Stimulated activated CD4-positive, alpha-beta T cell treated with anti-CD3 and anti-CD28 coated beads, TNF-alpha, amount 100 ng/mL, for 24 hours (primary cell): ENCODE measurements around the gene ANKRD29.
"Not testable (repeated sequence)": the region's sequence is repeated elsewhere in the genome, so short reads cannot be mapped to it uniquely, and the experiment has no call there.

ENCODE experiments used
- DNase-seq, 3 experiments: peaks; one replicate each; pipeline ENCODE4 v3.0.0-alpha.2; 2020; ENCODE audit warnings: low read depth in 3 of 3

ANKRD29 gene

DNA sequence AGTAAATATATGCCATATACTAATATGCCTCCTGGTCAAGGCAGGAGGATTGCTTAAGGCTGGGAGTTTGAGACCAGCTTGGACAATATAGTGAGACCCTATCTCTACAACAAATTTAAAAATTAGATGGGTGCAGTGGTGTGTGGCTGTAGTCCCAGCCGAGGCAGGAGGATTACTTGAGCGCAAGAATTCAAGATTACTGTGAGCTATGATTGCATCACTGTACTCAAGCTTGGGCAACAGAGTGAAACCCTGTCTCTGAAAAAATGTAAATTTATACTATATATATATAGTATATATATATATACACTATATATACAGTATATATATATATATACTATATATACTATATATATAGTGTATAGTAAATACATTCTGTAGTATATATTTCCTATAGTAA, 46.5 kb downstream of the ANKRD29 start:
- no peak for DNase-seq

- no peak for DNase-seq
Observed at GRCh38 chr18:23614891-23615290, 47.8 kb downstream of the ANKRD29 start.

- DNase-seq = no peak
Observed at GRCh38 chr18:23614413-23614812, 48.3 kb downstream of the ANKRD29 start.

DNA sequence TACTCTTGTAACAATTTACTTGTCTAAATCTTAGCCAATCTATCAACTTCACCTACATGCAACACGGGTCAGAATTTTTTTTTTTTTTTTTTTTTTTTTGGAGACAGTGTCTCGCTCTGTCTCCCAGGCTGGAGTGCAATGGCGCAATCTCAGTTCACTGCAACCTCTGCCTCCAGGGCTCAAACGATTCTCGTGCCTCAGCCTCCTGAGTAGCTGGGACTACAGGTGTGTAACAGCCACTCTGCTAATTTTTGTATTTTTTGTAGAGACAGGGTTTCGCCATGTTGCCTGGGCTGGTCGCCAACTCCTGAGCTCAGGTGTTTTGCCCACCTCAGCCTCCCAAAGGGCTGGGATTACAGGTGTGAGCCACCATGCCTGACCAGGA, 49.6 kb downstream of the ANKRD29 start:
- not testable (repeated sequence) for DNase-seq

DNA sequence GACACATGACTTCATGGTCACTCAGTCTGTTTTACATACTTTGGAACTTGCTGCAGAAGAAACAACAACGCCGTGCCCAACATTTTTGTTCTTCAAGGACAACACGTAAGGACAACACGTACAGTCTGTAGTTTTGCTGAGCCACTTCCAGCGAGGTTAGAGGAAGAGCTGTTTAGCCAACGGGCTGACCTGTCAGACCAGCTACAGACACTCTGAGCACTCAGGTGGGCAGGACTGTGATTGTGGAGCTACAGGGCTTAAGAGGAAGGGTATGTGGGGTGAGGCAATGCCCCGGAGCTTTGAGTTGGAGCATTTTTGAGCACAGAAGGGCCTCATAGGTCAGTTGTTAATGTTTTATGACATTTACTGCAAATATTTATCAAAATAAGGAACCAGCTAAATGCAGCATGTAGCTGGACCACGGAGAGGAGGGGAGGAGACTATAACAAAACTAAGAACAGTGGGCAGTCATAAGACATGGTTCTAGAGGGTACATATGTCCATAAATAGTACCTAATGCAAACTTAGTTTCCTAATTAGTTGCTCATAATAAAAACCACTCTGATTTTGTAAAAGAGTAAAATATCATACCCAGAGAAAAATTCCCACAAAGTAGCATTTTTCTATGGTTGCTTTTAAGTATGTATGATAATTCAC, 50.1 kb downstream of the ANKRD29 start:
- DNase-seq = no peak

GRCh38 chr18:23609390-23610023, 53.2 kb downstream of the ANKRD29 start:
- no peak for DNase-seq

DNA sequence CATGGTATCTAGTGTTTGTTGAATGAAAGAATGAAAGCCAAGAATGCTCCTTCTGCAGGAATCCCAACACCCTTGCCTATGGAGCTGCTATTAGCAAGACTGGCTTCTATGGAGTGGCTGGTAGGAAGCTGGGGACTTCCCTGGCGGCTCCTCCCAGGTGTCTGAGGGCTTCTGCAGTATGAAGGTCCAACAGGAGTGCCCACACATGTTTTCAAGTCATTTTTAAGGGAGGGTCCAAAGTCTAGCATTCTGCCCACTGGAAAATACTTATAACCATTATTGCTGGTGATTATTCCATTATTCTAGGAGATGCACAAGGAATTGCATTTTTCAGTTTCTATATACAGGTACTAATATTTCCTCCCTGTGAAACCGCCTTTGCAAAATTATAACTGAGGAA, 54.5 kb downstream of the ANKRD29 start:
- DNase-seq = no peak

GRCh38 chr18:23605941-23606340, 56.8 kb downstream of the ANKRD29 start:
- no peak for DNase-seq

DNA sequence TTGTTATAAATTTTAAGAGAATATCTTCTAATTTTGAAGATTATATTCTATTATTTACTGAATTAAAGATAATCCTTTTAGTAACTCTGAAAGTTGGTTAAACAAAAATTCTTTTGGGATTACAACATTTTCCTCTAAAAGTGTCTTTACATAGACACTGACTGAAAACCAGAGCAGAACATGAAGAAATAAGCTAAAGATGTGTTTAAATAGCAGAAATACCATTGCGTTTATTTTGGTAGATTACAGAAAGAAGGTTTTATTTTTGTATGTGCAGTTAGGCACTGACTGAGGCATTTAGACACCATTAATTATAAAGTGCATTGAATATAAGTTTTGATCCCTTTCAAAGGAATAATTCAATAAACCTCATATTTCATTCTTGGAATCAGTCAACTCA, 62.9 kb downstream of the ANKRD29 start:
- no peak for DNase-seq

DNA sequence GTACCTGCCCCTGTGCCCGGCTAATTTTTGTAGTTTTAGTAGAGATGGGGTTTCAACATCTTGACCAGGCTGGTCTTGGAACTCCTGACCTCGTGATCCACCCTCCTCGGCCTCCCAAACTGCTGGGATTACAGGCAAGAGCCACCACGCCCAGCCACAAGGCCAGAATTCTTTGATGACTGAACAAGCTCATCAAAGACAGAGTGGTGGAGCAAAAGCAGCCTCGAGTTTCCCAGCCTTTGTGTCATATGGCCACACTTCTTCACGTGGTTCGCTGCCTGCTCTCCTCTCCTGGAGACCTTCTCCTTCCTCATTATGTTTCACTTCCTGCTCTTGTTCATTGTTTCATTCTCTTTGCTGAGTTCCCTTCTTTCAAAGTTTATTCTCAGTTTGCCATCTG, 66.5 kb downstream of the ANKRD29 start:
- no peak for DNase-seq

- no peak for DNase-seq
Observed at GRCh38 chr18:23595591-23595990, 67.1 kb downstream of the ANKRD29 start.

- no peak for DNase-seq
Observed at GRCh38 chr18:23593720-23594119, 69.0 kb downstream of the ANKRD29 start.

GRCh38 chr18:23592911-23593310, 69.8 kb downstream of the ANKRD29 start:
- no peak for DNase-seq

GRCh38 chr18:23591011-23591410, 71.7 kb downstream of the ANKRD29 start:
- no peak for DNase-seq

GRCh38 chr18:23588836-23589560, 73.7 kb downstream of the ANKRD29 start:
- no peak for DNase-seq

DNA sequence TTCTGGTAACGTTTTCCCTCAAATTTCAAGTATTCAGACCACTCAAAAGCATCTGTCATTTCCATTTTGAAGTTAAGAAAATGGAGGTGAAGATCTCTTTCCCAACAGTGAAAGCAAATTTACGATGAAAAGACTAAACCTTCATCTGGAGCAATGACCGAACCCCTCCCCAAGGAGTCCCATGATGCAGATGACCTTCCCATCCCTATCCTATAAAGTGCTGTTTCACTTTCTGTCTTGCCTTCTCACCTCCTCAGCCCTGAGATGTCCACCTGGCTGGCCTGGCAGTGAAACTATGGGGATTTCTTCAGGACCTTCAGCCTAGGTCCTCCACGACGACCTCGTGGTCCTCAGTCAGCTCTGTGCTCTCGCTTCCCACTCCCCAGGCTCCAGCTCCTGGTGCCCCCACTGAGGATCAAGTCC, 75.5 kb downstream of the ANKRD29 start:
- no peak for DNase-seq

DNA sequence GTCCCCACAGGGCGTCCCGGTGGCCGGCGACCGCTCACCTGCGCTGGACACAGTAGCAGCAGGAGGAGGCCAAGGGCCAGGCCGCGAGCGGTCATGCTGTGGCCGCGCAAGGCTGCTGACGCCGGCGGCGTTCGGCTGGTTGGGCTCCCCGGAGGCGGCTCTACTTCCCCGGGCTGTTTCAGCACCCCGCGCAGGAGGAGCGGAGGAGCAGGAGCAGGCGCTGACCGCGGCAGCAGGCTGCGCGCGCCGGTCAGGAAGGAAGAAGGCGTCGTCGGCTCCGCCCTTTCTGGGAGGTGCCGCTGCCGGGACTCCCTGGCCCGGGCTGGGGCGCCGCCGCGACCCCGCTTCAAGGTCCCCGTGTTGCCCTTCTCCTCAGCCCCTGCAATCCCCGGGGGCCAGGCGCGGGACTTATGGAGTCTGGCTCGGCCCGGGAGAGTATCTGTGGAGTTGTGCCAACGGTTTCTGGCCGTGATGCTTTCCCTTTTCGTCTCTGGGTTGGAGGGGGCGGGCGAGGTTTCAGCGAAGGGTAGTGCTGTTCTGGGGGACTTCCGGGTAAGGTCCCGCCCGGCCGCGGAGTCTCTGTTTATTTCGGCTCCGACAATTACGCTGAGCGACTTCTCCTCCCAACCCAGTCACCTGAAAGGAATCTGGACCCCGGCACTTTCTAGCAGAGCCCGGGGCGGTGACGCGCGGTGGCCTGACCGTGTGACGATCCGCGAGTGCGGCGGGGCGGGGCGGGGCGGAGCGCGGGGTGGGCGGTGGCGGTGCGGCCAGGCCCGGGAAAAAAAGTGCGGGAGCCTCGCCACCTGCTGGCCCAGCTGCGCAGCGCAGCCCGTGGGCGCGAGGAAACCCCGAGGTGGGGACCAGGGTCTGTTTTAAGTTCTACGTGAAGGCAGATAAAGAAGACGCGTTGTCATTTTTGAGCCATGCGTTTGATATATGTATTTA, 76.2 kb downstream of the ANKRD29 start, which contains the start of gene NPC1:
TSS of gene NPC1 (minus strand) at position 258 of the 948 bp plus-strand sequence. CDS start at position 95, 163 bp downstream.
- peak; percentile 79 to 91 (median 85) for DNase-seq

DNA sequence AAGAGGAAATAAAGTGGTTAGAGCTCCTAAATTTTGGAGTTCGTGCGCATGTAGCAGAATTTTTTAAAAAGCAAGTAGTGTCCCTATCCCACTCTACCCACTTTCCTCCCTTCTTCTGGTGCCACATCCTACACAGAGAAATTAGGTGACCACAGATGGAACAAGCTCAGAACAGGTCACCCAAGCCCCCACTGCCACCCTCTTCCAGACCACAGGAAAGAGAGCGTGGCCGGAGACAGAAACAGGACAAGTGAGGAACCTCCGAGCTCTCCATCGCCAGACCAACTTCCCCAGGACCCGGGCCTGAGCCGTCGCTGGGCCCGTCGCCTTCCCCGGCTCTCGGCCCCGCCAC, 76.8 kb downstream of the ANKRD29 start:
- DNase-seq = no peak

DNA sequence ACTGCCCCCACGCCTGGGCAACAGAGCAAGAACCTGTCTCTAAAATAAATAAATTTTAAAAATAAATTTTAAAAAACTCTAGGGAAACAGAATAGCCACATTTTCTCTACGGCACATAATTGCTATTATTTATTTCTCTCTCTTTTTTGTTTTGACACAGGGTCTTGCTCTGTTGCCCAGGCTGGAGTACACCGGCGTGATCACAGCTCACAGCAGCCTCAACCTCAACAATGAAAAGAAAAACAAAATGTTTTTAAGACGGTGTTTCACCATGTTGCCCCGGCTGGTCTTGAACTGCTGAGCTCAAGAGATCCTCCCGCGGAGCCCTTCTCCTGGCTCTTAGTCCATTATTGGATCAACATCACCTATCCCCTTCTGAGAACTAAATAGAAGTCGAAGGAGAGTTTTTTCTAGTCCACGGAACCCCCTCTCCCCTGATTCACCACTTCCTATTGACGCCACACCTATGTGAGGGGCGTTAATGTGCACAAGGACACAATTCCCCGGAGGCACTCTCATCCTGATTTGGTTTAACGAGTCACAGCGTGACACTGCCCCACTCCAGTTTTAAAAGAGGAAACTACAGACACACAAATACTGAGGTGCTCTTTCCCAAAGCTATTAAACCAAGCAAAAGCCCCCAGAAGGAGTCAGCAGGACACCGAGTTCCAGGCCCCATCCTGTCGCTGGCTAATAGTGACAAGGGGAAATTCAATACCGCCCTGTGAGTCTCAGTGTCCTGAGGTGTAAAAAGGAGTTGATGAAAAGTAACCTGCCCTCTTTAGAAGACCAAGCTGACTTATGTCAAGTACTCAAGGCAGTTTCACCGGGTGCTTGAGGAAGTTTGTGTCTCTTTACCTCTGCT, 77.5 kb downstream of the ANKRD29 start:
- DNase-seq = no peak

DNA sequence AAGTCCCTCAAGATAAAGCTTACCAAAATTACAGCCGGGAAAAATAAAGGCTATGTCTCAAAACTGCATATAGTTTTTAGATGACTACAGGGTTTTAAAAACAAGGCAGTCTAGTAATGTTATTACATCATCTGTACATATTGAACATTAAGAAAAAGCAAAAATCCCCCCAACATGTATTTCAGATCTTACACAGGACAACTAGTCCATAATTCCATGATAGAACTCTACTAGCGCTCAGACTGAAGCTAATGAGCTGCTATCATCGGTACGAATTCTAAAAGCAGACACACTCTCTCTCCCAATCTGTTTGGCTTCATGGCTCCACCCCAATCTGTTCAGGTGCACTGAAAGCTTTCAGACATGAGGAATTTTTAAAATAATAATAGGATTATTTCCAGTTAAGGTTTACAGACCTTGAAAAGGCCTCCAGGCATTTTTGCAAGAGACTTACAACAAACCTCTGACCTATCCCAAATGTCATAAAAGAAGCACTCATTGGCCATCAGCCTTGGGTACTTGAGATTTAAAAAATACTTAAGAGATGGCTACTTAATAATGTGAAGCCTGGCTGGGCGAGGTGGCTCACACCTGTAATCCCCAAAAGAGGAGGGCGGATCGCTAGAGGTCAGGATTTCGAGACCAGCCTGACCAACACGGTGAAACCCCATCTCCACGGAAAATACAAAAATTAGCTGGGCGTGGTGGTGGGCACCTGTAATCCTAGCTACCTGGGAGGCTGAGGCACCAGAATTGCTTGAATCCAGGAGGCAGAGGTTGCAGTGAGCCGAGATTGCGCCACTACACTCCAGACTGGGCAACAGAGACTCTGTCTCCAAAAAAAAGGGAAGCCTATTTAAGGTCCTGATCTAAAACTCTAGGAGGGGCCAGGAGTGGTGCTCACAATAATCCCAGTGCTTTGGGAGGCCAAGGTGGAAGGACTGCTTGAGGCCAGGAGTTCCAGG, 78.4 kb downstream of the ANKRD29 start:
- DNase-seq = no peak
